Activated CD4-positive, alpha-beta memory T cell treated with anti-CD3 and anti-CD28 coated beads, Interleukin-2, amount 10 ng/mL, durations not matched to agents 7 days and 5 days (primary cell): ENCODE measurements around the gene ITGA5. TPM values are rescaled to one million over a fixed set of nuclear protein-coding genes. Genes with fewer than 3 reads are reported as not detected.

ENCODE experiments used
- CTCF ChIA-PET: fragments of 350-600 bp; sonication (Branson Sonifier 250); formaldehyde crosslinking; loops from one replicate; lab custom pipeline; 2021; ENCODE audit warnings: antibody characterized with exemption, inconsistent platforms; lab: Charles Lee
- POLR2A ChIA-PET: fragments of 350-600 bp; sonication (Branson Sonifier 250); formaldehyde crosslinking; loops from one replicate; lab custom pipeline; 2021; ENCODE audit warnings: antibody characterized with exemption; lab: Charles Lee
- DNase-seq: peaks from one replicate; pipeline ENCODE4 v3.0.0-alpha.2; 2020
- H3K27ac Mint-ChIP-seq: one replicate; pipeline ENCODE4 v1.8.0; 2021; ENCODE audit warnings: mild to moderate bottlenecking, mixed read lengths
- H3K27me3 Mint-ChIP-seq: one replicate; pipeline ENCODE4 v1.8.0; 2021; ENCODE audit warnings: mixed read lengths
- H3K36me3 Mint-ChIP-seq: one replicate; pipeline ENCODE4 v1.8.0; 2021; ENCODE audit warnings: low read depth, mixed read lengths
- H3K4me1 Mint-ChIP-seq: one replicate; pipeline ENCODE4 v1.8.0; 2021; ENCODE audit warnings: mixed read lengths
- H3K4me3 Mint-ChIP-seq: one replicate; pipeline ENCODE4 v1.8.0; 2021; ENCODE audit warnings: mild to moderate bottlenecking, mixed read lengths
- H3K9me3 Mint-ChIP-seq: one replicate; pipeline ENCODE4 v1.8.0; 2021; ENCODE audit warnings: mixed read lengths
- total RNA-seq, 2 experiments: library from RNA; stranded (reverse); gene quantifications; one replicate each; pipeline ENCODE4 v1.2.3, GENCODE V29; 2021

Gene ITGA5
- total RNA-seq, 2 experiments from 2014 or later: 102 to 107 TPM

DNA sequence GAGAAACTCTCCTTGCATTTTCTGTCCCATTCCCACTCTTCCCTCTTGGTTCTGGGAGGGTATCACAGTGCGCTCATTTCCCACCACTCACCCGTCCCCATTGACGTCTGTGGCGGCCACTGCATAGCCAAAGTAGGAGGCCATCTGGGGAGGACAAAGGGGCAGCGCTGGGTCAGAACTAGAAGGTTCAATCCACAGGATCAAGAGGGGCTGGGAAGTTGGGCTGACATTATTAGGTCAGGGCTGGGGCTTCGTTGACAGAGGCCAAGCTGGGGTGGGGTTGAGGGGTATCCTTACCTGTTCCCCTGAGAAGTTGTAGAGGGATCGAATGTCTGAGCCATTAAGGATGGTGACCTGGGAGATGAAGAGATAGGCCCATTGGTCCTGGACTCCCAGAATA is 13.5 kb downstream of the ITGA5 start:
- Mint-ChIP-seq H3K4me3 (no peak overlapping the region), H3K27me3 (no peaks in the 10 kb centered on the region), H3K36me3 (peaks cover 89% of the 10 kb centered on the region), H3K4me1 (peaks cover 19% of the 10 kb centered on the region), H3K9me3 (no peaks in the 10 kb centered on the region), H3K27ac (no peak overlapping the region)
- ChIA-PET CTCF (interaction anchor here (0.7 to 12.1 kb wide), 4 partner anchors 10 to 40 kb away, joined by 4 to 481 read pairs (median 204); partner anchors contain the start of gene ITGA5), POLR2A (no interaction called here)
- DNase-seq: no peak

DNA sequence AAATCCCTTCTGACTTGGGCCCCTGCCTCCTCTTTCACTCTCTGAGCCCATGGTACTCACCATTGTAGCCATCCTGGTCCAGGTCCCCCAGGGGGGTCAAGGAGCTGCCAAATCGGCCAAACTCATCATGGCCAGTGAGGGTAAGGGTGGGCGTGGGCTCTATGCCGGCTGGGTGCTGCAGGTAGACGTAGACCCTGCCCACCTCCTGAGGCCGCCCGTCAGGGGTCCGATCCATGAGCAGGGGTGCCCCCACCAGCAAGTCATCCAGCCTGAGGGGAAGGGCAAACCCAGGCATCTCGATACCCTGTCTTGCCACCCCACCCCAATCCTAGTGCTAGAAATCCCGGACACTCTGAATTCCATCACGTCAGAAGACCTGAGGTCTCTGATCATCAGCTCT is 14.0 kb downstream of the ITGA5 start:
- Mint-ChIP-seq H3K27me3 (no peaks in the 10 kb centered on the region), H3K9me3 (no peaks in the 10 kb centered on the region), H3K4me3 (no peak overlapping the region), H3K27ac (no peak overlapping the region), H3K36me3 (peaks cover 91% of the 10 kb centered on the region), H3K4me1 (peaks cover 19% of the 10 kb centered on the region)
- CTCF ChIA-PET: interaction anchor here (8.3 to 12.1 kb wide), 3 partner anchors 11 to 41 kb away, joined by 125 to 481 read pairs (median 282); partner anchors contain the start of gene ITGA5
- DNase-seq: no peak
- POLR2A ChIA-PET: interaction anchor here (1.5 kb wide), 1 partner anchor 8 kb away, joined by 7 read pairs; no protein-coding TSS in a partner anchor

DNA sequence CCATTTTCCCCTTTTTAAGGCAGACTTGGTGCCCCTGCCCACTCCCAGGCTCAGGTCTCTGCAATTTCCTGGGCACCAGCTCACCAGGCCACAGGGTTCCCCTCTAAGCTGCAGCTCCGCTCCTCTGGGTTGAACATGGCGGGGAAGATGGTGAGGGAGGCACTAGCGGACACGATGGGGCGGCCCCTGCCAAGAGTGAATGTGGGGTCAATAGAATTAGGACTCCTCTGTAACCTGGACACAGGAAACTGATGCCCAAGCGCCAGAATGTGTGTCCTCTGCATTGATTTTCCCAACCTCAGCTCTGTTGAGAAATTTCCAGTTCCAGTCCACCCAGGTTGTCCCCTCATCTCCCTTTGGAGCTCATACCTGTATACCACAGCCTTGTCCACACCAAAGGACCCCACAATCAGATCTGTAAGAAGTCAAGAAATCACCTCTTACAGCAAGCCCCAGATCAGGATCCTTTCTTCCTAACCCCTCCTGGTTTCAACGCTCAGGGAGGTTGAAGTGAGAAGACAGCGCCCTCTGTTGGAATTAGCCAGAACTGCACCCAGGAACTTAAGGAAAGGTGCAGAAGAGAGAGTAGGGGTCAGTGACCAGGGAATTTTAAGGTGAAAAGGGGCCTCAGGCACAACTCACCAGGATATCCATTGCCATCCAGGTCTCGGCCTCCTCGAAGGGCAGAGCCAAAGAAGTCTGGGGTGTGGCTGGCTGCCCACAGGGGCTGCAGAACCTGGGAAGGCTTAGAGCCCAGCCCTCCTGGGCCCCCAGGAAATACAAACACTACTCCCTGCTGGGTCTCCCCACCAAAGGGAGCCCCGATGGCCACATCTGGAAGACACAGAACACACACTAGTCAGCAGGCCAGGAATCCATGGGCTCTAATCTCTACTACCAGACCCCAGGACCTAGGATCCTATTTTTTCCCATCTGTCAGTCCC is 14.7 kb downstream of the ITGA5 start:
- no peaks in the 10 kb centered on the region for H3K27me3 Mint-ChIP-seq
- H3K4me3 Mint-ChIP-seq: no peak overlapping the region
- peak; percentile 62 for DNase-seq
- ChIA-PET CTCF (interaction anchor here (0.6 to 12.1 kb wide), 9 partner anchors 9 to 135 kb away, joined by 3 to 481 read pairs (median 5); partner anchors contain the start of genes ITGA5 and NCKAP1L), POLR2A (interaction anchor here (1.5 kb wide), 1 partner anchor 8 kb away, joined by 7 read pairs; no protein-coding TSS in a partner anchor)
- peak overlapping the region; percentile 52 for H3K27ac Mint-ChIP-seq
- H3K36me3 Mint-ChIP-seq: peaks cover 91% of the 10 kb centered on the region
- H3K4me1 Mint-ChIP-seq: peaks cover 19% of the 10 kb centered on the region
- no peaks in the 10 kb centered on the region for H3K9me3 Mint-ChIP-seq

DNA sequence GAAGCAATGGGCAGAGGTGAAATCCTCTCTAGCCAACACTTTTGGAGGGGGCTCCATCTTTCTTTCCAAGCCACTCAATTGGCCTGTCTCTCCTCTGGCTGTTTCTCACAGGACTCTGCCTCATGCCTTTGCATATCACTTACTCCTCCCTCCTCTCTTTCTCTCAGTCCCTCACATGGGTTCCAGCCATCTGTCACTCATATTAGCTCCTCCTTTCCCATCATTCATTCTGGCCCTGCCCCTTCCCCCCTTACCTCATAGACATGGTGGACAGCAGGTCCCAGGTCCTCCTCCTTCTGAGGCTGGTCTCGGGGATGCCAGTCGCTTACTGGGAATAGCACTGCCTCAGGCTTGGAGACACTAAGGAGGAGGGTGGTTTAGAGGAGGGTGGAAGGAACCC is 17.9 kb downstream of the ITGA5 start:
- no peak for DNase-seq
- CTCF ChIA-PET: interaction anchor here (1.6 to 12.1 kb wide), 6 partner anchors 8 to 97 kb away, joined by 5 to 481 read pairs (median 82); partner anchors contain the start of genes ITGA5 and NCKAP1L
- Mint-ChIP-seq H3K36me3 (peaks cover 87% of the 10 kb centered on the region), H3K9me3 (no peaks in the 10 kb centered on the region), H3K27ac (no peak overlapping the region), H3K27me3 (no peaks in the 10 kb centered on the region), H3K4me1 (peaks cover 22% of the 10 kb centered on the region), H3K4me3 (no peak overlapping the region)
- POLR2A ChIA-PET: interaction anchor here (1.0 to 4.8 kb wide), 4 partner anchors 11 to 27 kb away, joined by 3 to 52 read pairs (median 3); no protein-coding TSS in a partner anchor

DNA sequence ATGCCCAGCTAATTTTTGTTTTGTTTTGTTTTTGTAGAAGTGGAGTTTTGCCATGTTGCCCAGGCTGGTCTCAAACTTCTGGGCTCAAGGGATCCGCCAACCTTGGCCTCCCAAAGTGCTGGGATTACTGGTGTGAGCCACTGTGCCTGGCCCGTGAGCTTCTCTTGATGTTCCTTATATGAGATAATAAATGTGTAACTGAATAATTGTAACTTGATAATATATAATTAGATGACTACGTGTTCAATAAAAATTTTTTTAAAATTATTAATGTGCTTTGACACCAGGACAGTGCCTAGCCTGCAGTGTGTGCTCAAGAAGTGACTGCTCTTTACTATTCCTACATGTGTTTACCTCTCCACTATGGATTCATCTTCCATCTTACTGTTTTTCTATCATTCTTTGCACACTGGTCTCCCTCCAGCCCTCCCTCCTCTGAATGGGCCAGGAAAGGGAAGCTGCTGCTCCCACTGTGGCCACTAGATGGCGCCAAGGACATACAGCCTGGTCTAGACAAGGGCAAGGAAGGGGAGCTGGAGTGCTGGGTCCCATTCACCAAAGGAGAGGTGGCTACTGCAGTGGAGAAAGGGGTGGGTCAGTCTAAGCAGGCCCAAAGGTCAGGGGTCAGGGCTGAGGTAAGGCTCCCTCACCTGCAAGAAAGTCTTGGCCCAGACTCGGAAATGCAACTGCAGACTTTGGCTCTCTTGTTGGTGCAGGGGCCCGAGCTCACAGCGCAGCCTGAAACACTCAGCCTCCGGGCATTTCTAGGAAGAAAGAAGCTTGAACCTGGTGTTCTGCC is 19.9 kb downstream of the ITGA5 start:
- Mint-ChIP-seq H3K4me3 (no peak overlapping the region), H3K9me3 (no peaks in the 10 kb centered on the region), H3K27me3 (no peaks in the 10 kb centered on the region), H3K36me3 (peaks cover 87% of the 10 kb centered on the region), H3K4me1 (peaks cover 27% of the 10 kb centered on the region), H3K27ac (no peak overlapping the region)
- POLR2A ChIA-PET: interaction anchor here (0.9 to 4.8 kb wide), 13 partner anchors 9 to 570 kb away, joined by 3 to 52 read pairs (median 4); partner anchors contain the start of genes HNRNPA1 and NCKAP1L
- CTCF ChIA-PET: interaction anchor here (0.6 to 12.1 kb wide), 47 partner anchors 10 to 434 kb away, joined by 3 to 481 read pairs (median 4); partner anchors contain the start of genes COPZ1, HNRNPA1, ITGA5 and NCKAP1L
- peak; percentile 89 for DNase-seq

DNA sequence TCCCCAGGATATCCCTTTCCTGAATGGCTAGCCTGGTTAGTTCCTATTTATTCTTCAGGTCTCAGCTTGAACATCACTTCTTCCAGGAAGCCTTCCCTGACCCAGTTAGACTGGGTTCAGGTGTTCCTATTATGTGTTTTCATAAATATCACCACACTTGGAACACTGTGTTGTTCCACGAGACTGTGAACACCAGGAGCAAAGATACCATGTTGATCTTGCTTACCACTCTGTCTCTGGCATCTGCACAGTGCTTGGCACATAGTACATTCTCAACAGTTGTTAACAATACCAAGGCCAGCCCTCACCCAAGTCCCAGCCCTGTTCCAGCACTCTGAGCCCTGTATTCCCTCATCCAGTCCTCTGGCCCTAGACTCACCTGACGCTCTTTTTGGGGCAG is 20.8 kb downstream of the ITGA5 start:
- peaks cover 85% of the 10 kb centered on the region for H3K36me3 Mint-ChIP-seq

DNA sequence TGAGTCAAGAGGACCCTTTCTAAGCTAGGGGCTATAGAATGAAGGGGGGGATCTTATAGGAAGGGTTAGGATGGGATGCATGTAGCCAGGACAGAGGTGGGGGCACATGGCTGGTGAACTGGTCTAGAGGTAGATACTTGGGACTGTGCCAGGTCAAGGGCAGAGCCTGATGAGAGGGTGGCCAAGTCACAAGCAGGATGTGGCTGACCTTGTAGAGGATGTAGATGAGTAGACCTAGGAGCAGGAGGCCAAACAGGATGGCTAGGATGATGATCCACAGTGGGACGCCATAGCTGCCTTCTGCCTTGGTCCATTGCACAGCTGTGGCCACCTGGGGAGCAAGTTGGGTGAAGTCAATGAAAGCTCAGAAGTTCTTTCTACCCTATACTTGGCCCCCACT is 21.9 kb downstream of the ITGA5 start:
- no peak overlapping the region for H3K27ac Mint-ChIP-seq
- H3K36me3 Mint-ChIP-seq: peaks cover 82% of the 10 kb centered on the region
- ChIA-PET CTCF (interaction anchor here (12.0 to 12.1 kb wide), 2 partner anchors 19 to 49 kb away, joined by 282 to 481 read pairs; partner anchors contain the start of gene ITGA5), POLR2A (no interaction called here)
- no peaks in the 10 kb centered on the region for H3K27me3 Mint-ChIP-seq
- H3K9me3 Mint-ChIP-seq: no peaks in the 10 kb centered on the region
- H3K4me3 Mint-ChIP-seq: no peak overlapping the region
- peaks cover 39% of the 10 kb centered on the region for H3K4me1 Mint-ChIP-seq
- no peak for DNase-seq

More for the DNA sequence above, 20.8 kb downstream of the ITGA5 start:
- CTCF ChIA-PET: interaction anchor here (1.5 to 12.1 kb wide), 8 partner anchors 11 to 133 kb away, joined by 3 to 481 read pairs (median 14); partner anchors contain the start of gene ITGA5
- no peak overlapping the region for H3K4me3 Mint-ChIP-seq
- DNase-seq: no peak
- no peaks in the 10 kb centered on the region for H3K9me3 Mint-ChIP-seq
- POLR2A ChIA-PET: interaction anchor here (2.4 kb wide), 1 partner anchor 41 kb away, joined by 46 read pairs; no protein-coding TSS in a partner anchor
- H3K27me3 Mint-ChIP-seq: no peaks in the 10 kb centered on the region
- H3K27ac Mint-ChIP-seq: no peak overlapping the region
- peaks cover 35% of the 10 kb centered on the region for H3K4me1 Mint-ChIP-seq

DNA sequence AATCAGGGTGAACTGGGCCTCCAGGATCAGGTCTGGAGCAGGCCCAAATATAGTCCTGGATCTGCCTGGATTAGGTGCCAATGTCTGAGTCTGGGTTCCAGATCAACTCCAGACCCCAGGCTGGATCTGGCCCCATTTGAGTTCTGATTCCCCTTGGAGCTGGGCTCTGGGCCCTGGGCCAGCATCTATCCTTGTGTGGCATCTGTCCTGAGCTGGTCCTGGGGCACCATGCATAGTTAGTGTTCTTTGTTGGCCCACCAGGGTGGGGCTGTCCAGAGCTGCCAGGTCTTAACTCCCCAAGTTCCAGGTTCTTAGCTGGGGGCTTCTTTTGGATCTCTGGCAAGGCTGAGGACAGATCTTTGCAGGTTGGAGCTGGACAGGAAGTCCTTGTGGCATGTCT is 23.5 kb downstream of the ITGA5 start:
- CTCF ChIA-PET: interaction anchor here (0.7 to 12.1 kb wide), 6 partner anchors 7 to 132 kb away, joined by 3 to 481 read pairs (median 4); partner anchors contain the start of gene ITGA5
- DNase-seq: no peak
- Mint-ChIP-seq H3K4me3 (no peak overlapping the region), H3K36me3 (peaks cover 71% of the 10 kb centered on the region), H3K27me3 (no peaks in the 10 kb centered on the region), H3K9me3 (no peaks in the 10 kb centered on the region), H3K27ac (no peak overlapping the region), H3K4me1 (peaks cover 45% of the 10 kb centered on the region)
- POLR2A ChIA-PET: interaction anchor here (0.9 kb wide), 1 partner anchor 15 kb away, joined by 3 read pairs; no protein-coding TSS in a partner anchor

DNA sequence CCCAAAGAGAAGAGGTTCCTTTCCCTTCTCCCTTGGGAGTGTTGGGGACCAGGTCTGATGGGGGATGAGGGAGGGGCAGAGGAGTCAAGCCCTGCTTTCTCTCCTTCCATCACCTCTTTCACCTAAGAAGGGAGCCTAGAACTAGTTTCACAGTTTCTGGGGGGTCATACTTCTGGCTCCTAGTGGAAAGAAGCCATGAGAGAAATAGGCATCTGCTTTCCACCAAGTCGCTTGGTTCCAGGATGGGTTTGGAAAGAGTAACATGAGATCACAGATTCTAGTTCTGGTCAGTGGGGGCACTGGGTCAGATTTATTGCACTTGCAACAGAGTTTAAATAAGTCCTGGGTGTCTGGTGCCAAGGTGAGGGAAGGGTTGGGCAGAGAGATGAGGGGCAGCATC is 24.1 kb downstream of the ITGA5 start:
- POLR2A ChIA-PET: no interaction called here
- Mint-ChIP-seq H3K9me3 (no peaks in the 10 kb centered on the region), H3K36me3 (peaks cover 65% of the 10 kb centered on the region), H3K4me1 (peaks cover 45% of the 10 kb centered on the region), H3K4me3 (no peak overlapping the region), H3K27ac (no peak overlapping the region), H3K27me3 (no peaks in the 10 kb centered on the region)
- CTCF ChIA-PET: interaction anchor here (1.2 to 12.1 kb wide), 3 partner anchors 9 to 51 kb away, joined by 4 to 481 read pairs (median 282); partner anchors contain the start of gene ITGA5
- DNase-seq: no peak

DNA sequence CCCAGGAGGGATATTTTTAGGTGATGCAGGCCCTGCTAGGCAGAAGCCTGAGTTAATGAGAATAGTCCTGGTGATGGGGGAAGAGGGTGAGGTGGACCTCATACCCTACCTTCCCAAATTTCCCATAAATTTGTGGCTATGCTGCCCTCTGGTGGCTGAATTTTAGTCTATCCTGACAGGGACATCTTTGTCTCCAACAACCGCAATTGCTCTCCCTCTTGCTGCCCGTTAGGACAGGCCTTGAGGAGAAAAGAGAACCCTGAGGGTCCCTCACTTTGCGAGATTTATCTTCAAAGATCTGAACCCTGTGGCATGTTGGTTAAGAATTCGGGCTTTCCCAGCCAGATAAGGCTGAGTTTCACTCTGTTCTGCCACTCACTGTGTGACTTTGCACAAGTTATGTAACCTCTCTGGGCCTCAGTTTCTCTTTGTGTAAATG is 24.8 kb downstream of the ITGA5 start:
- ChIA-PET POLR2A (interaction anchor here (1.0 kb wide), 1 partner anchor 103 kb away, joined by 3 read pairs; the partner anchor contains the start of gene NCKAP1L), CTCF (interaction anchor here (0.9 to 1.7 kb wide), 6 partner anchors 8 to 143 kb away, joined by 3 to 7 read pairs (median 4); no protein-coding TSS in a partner anchor)
- H3K4me3 Mint-ChIP-seq: no peak overlapping the region
- no peak for DNase-seq
- peaks cover 60% of the 10 kb centered on the region for H3K36me3 Mint-ChIP-seq
- H3K27ac Mint-ChIP-seq: no peak overlapping the region
- H3K4me1 Mint-ChIP-seq: peaks cover 49% of the 10 kb centered on the region
- no peaks in the 10 kb centered on the region for H3K27me3 Mint-ChIP-seq
- no peaks in the 10 kb centered on the region for H3K9me3 Mint-ChIP-seq

DNA sequence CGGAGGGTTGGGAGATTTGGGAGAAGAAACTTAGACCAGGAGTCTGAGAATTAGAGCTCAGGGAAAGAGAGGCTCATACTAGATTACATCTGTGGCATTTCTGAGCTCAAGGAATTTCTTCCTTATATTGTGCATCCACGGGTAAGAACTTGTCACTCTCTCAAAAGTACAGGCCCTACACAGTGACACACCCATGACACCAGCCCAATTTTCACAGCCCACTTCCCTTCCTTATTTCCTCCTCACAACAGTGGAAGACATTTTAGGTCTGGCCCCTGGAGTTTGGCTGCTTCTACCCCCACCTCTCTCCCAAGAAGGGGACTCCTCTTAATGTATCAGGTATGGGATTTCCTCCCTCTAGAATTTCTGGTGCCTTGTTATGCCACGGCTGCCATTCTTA is 25.3 kb downstream of the ITGA5 start:
- CTCF ChIA-PET: interaction anchor here (0.5 to 3.6 kb wide), 11 partner anchors 8 to 142 kb away, joined by 3 to 25 read pairs (median 4); no protein-coding TSS in a partner anchor
- Mint-ChIP-seq H3K27ac (peak overlapping the region; percentile 48), H3K27me3 (no peaks in the 10 kb centered on the region), H3K36me3 (peaks cover 58% of the 10 kb centered on the region), H3K4me1 (peaks cover 48% of the 10 kb centered on the region), H3K9me3 (no peaks in the 10 kb centered on the region), H3K4me3 (no peak overlapping the region)
- DNase-seq: no peak
- POLR2A ChIA-PET: interaction anchor here (1.0 to 1.4 kb wide), 2 partner anchors 17 to 104 kb away, joined by 3 read pairs; partner anchors contain the start of gene NCKAP1L
